Neural cell (in vitro differentiated cells): ENCODE data around the gene MMP28. TPM values are rescaled to one million over a fixed set of nuclear protein-coding genes. Genes with fewer than 3 reads are reported as not detected.

Experiments used
- H2AFZ ChIP-seq: fragments of 200-600, 300-800 bp; sonication (generic), shearing (Covaris generic); 2 replicates; pipeline ENCODE4 v1.6.0; 2014; ENCODE audit warnings: low read depth, mild to moderate bottlenecking, antibody characterized with exemption, low read length, moderate library complexity
- H3F3A ChIP-seq: fragments of 200-600 bp; shearing (Covaris generic); 2 replicates; pipeline ENCODE4 v1.6.1; 2016; ENCODE audit warnings: mild to moderate bottlenecking, moderate library complexity, mixed read lengths, antibody characterized with exemption, low read length; ENCODE audit not compliant: insufficient read depth, poor library complexity, severe bottlenecking
- H3K27ac ChIP-seq: fragments of 200-600, 300-800 bp; sonication (generic), shearing (Covaris generic); 2 replicates; pipeline ENCODE4 v1.5.1; 2014; ENCODE audit warnings: mild to moderate bottlenecking, low read length, moderate library complexity
- H3K27me3 ChIP-seq: fragments of 300-800, 200-600 bp; sonication (generic), shearing (Covaris generic); 2 replicates; pipeline ENCODE4 v1.6.0; 2014; ENCODE audit warnings: mild to moderate bottlenecking, low read depth, low read length, moderate library complexity; ENCODE audit not compliant: insufficient read depth
- H3K36me3 ChIP-seq: fragments of 300-800, 200-600 bp; sonication (generic), shearing (Covaris generic); 2 replicates; pipeline ENCODE4 v1.5.1; 2014; ENCODE audit warnings: mild to moderate bottlenecking, antibody characterized with exemption, low read length, moderate library complexity; ENCODE audit not compliant: insufficient read depth
- H3K4me2 ChIP-seq: fragments of 300-800, 200-600 bp; sonication (generic), shearing (Covaris generic); 2 replicates; pipeline ENCODE4 v1.6.0; 2014; ENCODE audit warnings: mild to moderate bottlenecking, low read length
- H3K4me3 ChIP-seq: fragments of 300-800, 200-600 bp; sonication (generic), shearing (Covaris generic); 2 replicates; pipeline ENCODE4 v1.5.1; 2014; ENCODE audit warnings: mild to moderate bottlenecking, low read length, moderate library complexity
- H3K79me2 ChIP-seq: fragments of 200-600 bp; shearing (Covaris generic); replicated peaks from 2 replicates; pipeline ENCODE4 v1.6.0; 2014; ENCODE audit warnings: mild to moderate bottlenecking, low read length, moderate library complexity; ENCODE audit not compliant: insufficient read depth
- H3K9ac ChIP-seq: fragments of 300-800, 200-600 bp; sonication (generic), shearing (Covaris generic); 2 replicates; pipeline ENCODE4 v1.6.1; 2016; ENCODE audit warnings: mild to moderate bottlenecking, low read length, mixed read lengths
- H3K9me2 ChIP-seq: fragments of 200-600 bp; shearing (Covaris generic); 2 replicates; pipeline ENCODE4 v1.6.1; 2016; ENCODE audit warnings: mild to moderate bottlenecking, low read length, mixed read lengths; ENCODE audit not compliant: insufficient read depth
- H3K9me3 ChIP-seq: fragments of 200-600, 300-800 bp; sonication (generic), shearing (Covaris generic); 2 replicates; pipeline ENCODE4 v1.6.1; 2016; ENCODE audit warnings: mild to moderate bottlenecking, mixed run types, low read length, moderate library complexity, mixed read lengths
- H4K20me1 ChIP-seq: fragments of 200-600 bp; shearing (Covaris generic); 2 replicates; pipeline ENCODE4 v1.6.1; 2016; ENCODE audit warnings: mild to moderate bottlenecking, mixed run types; ENCODE audit not compliant: insufficient read depth
- CTCF ChIP-seq: fragments of 450-650 bp; IDR thresholded peaks from 2 replicates; pipeline ENCODE4 v1.5.1; 2014; ENCODE audit warnings: antibody characterized with exemption, mild to moderate bottlenecking, moderate library complexity; ENCODE audit not compliant: poor library complexity, severe bottlenecking
- EP300 ChIP-seq: fragments of 450-650 bp; conservative IDR thresholded peaks from 2 replicates; pipeline ENCODE4 v1.6.1; 2014; ENCODE audit warnings: antibody characterized with exemption, mild to moderate bottlenecking, moderate library complexity; ENCODE audit not compliant: poor library complexity, severe bottlenecking
- EZH2 ChIP-seq: fragments of 200-600, 300-800 bp; shearing (Covaris generic), sonication (generic); IDR thresholded peaks from 2 replicates; pipeline ENCODE4 v1.6.1; 2014; ENCODE audit warnings: antibody characterized with exemption, low read length, borderline replicate concordance, mild to moderate bottlenecking; ENCODE audit not compliant: insufficient read depth, poor library complexity, severe bottlenecking
- MXI1 ChIP-seq: fragments of 450-650 bp; conservative IDR thresholded peaks from 2 replicates; pipeline ENCODE4 v1.6.1; 2014; ENCODE audit warnings: antibody characterized with exemption, mild to moderate bottlenecking; ENCODE audit not compliant: poor library complexity, severe bottlenecking
- POLR2AphosphoS5 ChIP-seq: IDR thresholded peaks from 2 replicates; pipeline ENCODE4 v1.6.1; 2012
- RAD21 ChIP-seq: fragments of 450-650 bp; conservative IDR thresholded peaks from 2 replicates; pipeline ENCODE4 v1.6.1; 2014; ENCODE audit warnings: antibody characterized with exemption, mild to moderate bottlenecking, moderate library complexity
- REST ChIP-seq: IDR thresholded peaks from 2 replicates; pipeline ENCODE4 v1.6.1; 2012; ENCODE audit warnings: borderline replicate concordance
- SMC3 ChIP-seq: fragments of 450-650 bp; conservative IDR thresholded peaks from 2 replicates; pipeline ENCODE4 v1.6.1; 2014; ENCODE audit warnings: antibody characterized with exemption, mild to moderate bottlenecking, moderate library complexity; ENCODE audit not compliant: poor library complexity
- TAF1 ChIP-seq: IDR thresholded peaks from 2 replicates; pipeline ENCODE4 v1.6.1; 2012; ENCODE audit warnings: low read depth
- polyA plus RNA-seq: library from polyadenylated mRNA; depleted of rRNA; stranded (reverse); fragments of >200 nt; gene quantifications from 2 replicates; pipeline ENCODE4 v1.2.3, GENCODE V29; 2014

The MMP28 gene
- polyA plus RNA-seq, 1 donor from 2014 or later, result 0.31 TPM

DNA sequence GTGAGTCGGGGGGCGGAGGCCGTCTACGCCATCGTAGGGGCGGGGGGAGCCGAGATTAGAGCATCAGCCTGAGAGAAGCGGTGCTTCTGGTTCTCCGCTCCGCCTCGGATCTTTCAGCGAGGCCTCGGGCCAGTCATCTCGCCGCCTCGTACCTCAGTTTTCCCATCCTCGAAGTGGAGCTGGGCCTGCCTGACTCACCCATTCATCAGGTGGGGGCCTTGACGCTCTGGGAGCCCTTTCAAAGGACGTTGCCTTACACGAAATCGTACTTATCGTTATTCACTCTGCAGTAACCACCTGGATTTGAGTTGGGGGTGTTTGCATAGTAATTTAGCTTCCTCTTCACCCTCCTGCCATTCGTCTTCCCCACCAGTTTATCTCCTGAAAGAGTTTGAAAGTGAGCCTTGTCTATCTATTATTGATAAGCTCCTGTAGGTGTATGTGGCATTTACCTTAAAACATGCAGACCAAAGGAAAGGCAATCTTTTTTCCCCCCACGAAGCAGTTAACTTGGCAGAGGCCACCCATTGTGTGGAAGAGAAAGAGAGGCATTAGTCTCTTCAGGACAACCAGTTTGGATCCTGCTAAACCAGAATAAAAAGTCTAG, 14.5 kb upstream of the MMP28 start:
- Histone ChIP-seq H3K79me2 (peaks cover 49% of the 10 kb centered on the region), H3K4me3 (peak overlapping the region; percentile 85), H3K9ac (peak overlapping the region; percentile 93), H3K9me2 (no peaks in the 10 kb centered on the region), H3K9me3 (no peaks in the 10 kb centered on the region), H3F3A (no peaks in the 10 kb centered on the region), H3K27me3 (no peaks in the 10 kb centered on the region), H3K4me2 (peak overlapping the region; percentile 97), H3K27ac (peak overlapping the region; percentile 95), H3K36me3 (no peaks in the 10 kb centered on the region), H2AFZ (peak overlapping the region; percentile 76), H4K20me1 (no peaks in the 10 kb centered on the region)
- no peak for TF ChIP-seq MXI1
- TF ChIP-seq POLR2AphosphoS5, result no peak
- TF ChIP-seq CTCF, result no peak
- TF ChIP-seq TAF1, result no peak
- no peak for TF ChIP-seq RAD21
- TF ChIP-seq REST, result no peak
- no peak for TF ChIP-seq SMC3
- TF ChIP-seq EP300, result no peak

GRCh38 chr17:35808962-35809854, 13.8 kb upstream of the MMP28 start, which contains the start of gene TAF15:
TSS of gene TAF15 (plus strand) at chr17:35809484. CDS start at chr17:35809570, 86 bp downstream.
- Histone ChIP-seq H3K27me3 (no peaks in the 10 kb centered on the region), H3K79me2 (peaks cover 43% of the 10 kb centered on the region), H3K4me2 (peak within 1 kb of the TSS; percentile 97), H3K9me3 (no peaks in the 10 kb centered on the region), H2AFZ (peak within 1 kb of the TSS; percentile 76), H3K4me3 (peak within 1 kb of the TSS; percentile 85), H3K9me2 (no peaks in the 10 kb centered on the region), H3K9ac (peak within 1 kb of the TSS; percentile 93), H3F3A (no peaks in the 10 kb centered on the region), H3K27ac (peak within 1 kb of the TSS; percentile 95), H4K20me1 (no peaks in the 10 kb centered on the region), H3K36me3 (no peaks in the 10 kb centered on the region)
- TF ChIP-seq CTCF (peak; percentile 99), REST (peak; percentile 96), RAD21 (peak; percentile 76), POLR2AphosphoS5 (peak; percentile 100), EP300 (peak; percentile 67), TAF1 (peak; percentile 100), SMC3 (peak; percentile 90), EZH2 (no peak), MXI1 (peak; percentile 84)
